Astrocyte (in vitro differentiated cells and primary cell): ENCODE results near the gene ING1. TPM values are rescaled to one million over a fixed set of nuclear protein-coding genes. Genes with fewer than 3 reads are reported as not detected.

Source experiments
- DNase-seq: peaks from one replicate; pipeline ENCODE4 v3.0.0-alpha.2; 2010; ENCODE audit warnings: low read depth
- FAIRE-seq: peaks from 2 replicates; lab custom pipeline; 2011; peaks lifted over from hg19 to GRCh38; lab: Jason Lieb, UNC
- H2AFZ ChIP-seq: 2 replicates; pipeline ENCODE4 v1.6.0; 2012; ENCODE audit warnings: low read depth, low read length, inconsistent platforms
- H3K27ac ChIP-seq: 2 replicates; pipeline ENCODE4 v1.5.1; 2011; ENCODE audit warnings: low read depth, low read length, inconsistent platforms
- H3K27me3 ChIP-seq: 2 replicates; pipeline ENCODE4 v1.6.0; 2011; ENCODE audit warnings: low read length, inconsistent platforms; ENCODE audit not compliant: insufficient read depth
- H3K36me3 ChIP-seq: 2 replicates; pipeline ENCODE4 v1.5.1; 2011; ENCODE audit warnings: low read length, inconsistent platforms; ENCODE audit not compliant: insufficient read depth
- H3K4me1 ChIP-seq: 2 replicates; pipeline ENCODE4 v1.5.1; 2011; ENCODE audit warnings: low read length, inconsistent platforms; ENCODE audit not compliant: insufficient read depth
- H3K4me2 ChIP-seq: 2 replicates; pipeline ENCODE4 v1.6.0; 2012; ENCODE audit warnings: low read length, inconsistent platforms
- H3K4me3 ChIP-seq: 2 replicates; pipeline ENCODE4 v1.5.1; 2011; ENCODE audit warnings: low read depth, mild to moderate bottlenecking, low read length, inconsistent platforms; ENCODE audit not compliant: insufficient read depth
- H3K79me2 ChIP-seq: 2 replicates; pipeline ENCODE4 v1.6.0; 2012; ENCODE audit warnings: mild to moderate bottlenecking, low read length, inconsistent platforms; ENCODE audit not compliant: insufficient read depth
- H3K9ac ChIP-seq: 2 replicates; pipeline ENCODE4 v1.6.0; 2012; ENCODE audit warnings: mild to moderate bottlenecking, low read length, inconsistent platforms
- H3K9me3 ChIP-seq: 2 replicates; pipeline ENCODE4 v1.5.1; 2012; ENCODE audit warnings: low read depth, mild to moderate bottlenecking, low read length, inconsistent platforms; ENCODE audit not compliant: insufficient read depth
- H4K20me1 ChIP-seq: 2 replicates; pipeline ENCODE4 v1.6.0; 2012; ENCODE audit warnings: low read length, inconsistent platforms; ENCODE audit not compliant: insufficient read depth
- H3K27ac Mint-ChIP-seq: one replicate; pipeline ENCODE4 v1.8.0; 2021; ENCODE audit warnings: mild to moderate bottlenecking, mixed read lengths; ENCODE audit not compliant: unreplicated experiment
- H3K27me3 Mint-ChIP-seq: one replicate; pipeline ENCODE4 v1.8.0; 2021; ENCODE audit warnings: low read depth, mixed read lengths; ENCODE audit not compliant: unreplicated experiment
- H3K36me3 Mint-ChIP-seq: one replicate; pipeline ENCODE4 v1.8.0; 2021; ENCODE audit warnings: low read depth, mixed read lengths; ENCODE audit not compliant: unreplicated experiment
- H3K4me1 Mint-ChIP-seq: one replicate; pipeline ENCODE4 v1.8.0; 2021; ENCODE audit warnings: low read depth, mixed read lengths; ENCODE audit not compliant: unreplicated experiment
- H3K4me3 Mint-ChIP-seq: one replicate; pipeline ENCODE4 v1.8.0; 2021; ENCODE audit warnings: mild to moderate bottlenecking, moderate library complexity, mixed read lengths; ENCODE audit not compliant: unreplicated experiment
- H3K9me3 Mint-ChIP-seq: one replicate; pipeline ENCODE4 v1.8.0; 2021; ENCODE audit warnings: mild to moderate bottlenecking, mixed read lengths; ENCODE audit not compliant: unreplicated experiment
- CTCF ChIP-seq: IDR thresholded peaks from 2 replicates; pipeline ENCODE4 v1.5.1; 2011; ENCODE audit warnings: low read depth, mild to moderate bottlenecking, inconsistent platforms, low read length, moderate library complexity; ENCODE audit not compliant: insufficient read depth
- EZH2 ChIP-seq: IDR thresholded peaks from 2 replicates; pipeline ENCODE4 v1.6.1; 2012; ENCODE audit warnings: mild to moderate bottlenecking, low read length, inconsistent platforms; ENCODE audit not compliant: insufficient read depth
- total RNA-seq: library from RNA; stranded (reverse); gene quantifications from 2 replicates; pipeline ENCODE4 v1.2.1, GENCODE V29; 2021

The ING1 gene
- total RNA-seq, 1 donor from 2014 or later = 11.8 TPM

GRCh38 chr13:110713981-110714796, 689 bp downstream of the ING1 start:
- H3K36me3 ChIP-seq = no peaks in the 10 kb centered on the region

GRCh38 chr13:110714797-110715394, 1.4 kb downstream of the ING1 start:
- peaks cover 2% of the 10 kb centered on the region for H3K36me3 ChIP-seq
- peaks cover 20% of the 10 kb centered on the region for H3K4me1 ChIP-seq
- Mint-ChIP-seq H3K27me3 (no peaks in the 10 kb centered on the region), H3K36me3 (no peaks in the 10 kb centered on the region), H3K9me3 (no peaks in the 10 kb centered on the region), H3K27ac (peak overlapping the region; percentile 96), H3K4me3 (peak overlapping the region; percentile 96), H3K4me1 (peaks cover 6% of the 10 kb centered on the region)
- no peak for FAIRE-seq
- no peaks in the 10 kb centered on the region for H3K9me3 ChIP-seq
- peak overlapping the region; percentile 98 for H3K4me2 ChIP-seq
- H3K9ac ChIP-seq = peak overlapping the region; percentile 98
- no peak overlapping the region for H2AFZ ChIP-seq
- no peak for TF ChIP-seq CTCF
- no peak for TF ChIP-seq EZH2
- no peaks in the 10 kb centered on the region for H3K27me3 ChIP-seq
- peak overlapping the region; percentile 79 for H3K4me3 ChIP-seq
- peaks cover 60% of the 10 kb centered on the region for H3K79me2 ChIP-seq
- peaks cover 37% of the 10 kb centered on the region for H4K20me1 ChIP-seq
- H3K27ac ChIP-seq = peak overlapping the region; percentile 99
- DNase-seq = no peak

More at GRCh38 chr13:110713981-110714796, 689 bp downstream of the ING1 start:
- TF ChIP-seq CTCF = no peak
- TF ChIP-seq EZH2 = no peak
- Mint-ChIP-seq H3K9me3 (no peaks in the 10 kb centered on the region), H3K4me3 (peak overlapping the region; percentile 96), H3K4me1 (peaks cover 6% of the 10 kb centered on the region), H3K27ac (peak overlapping the region; percentile 18), H3K36me3 (no peaks in the 10 kb centered on the region), H3K27me3 (no peaks in the 10 kb centered on the region)
- Histone ChIP-seq H3K4me3 (peak overlapping the region; percentile 79), H3K27me3 (no peaks in the 10 kb centered on the region), H3K4me2 (peak overlapping the region; percentile 98), H3K4me1 (peaks cover 20% of the 10 kb centered on the region), H3K9ac (peak overlapping the region; percentile 98), H4K20me1 (peaks cover 31% of the 10 kb centered on the region), H3K27ac (peak overlapping the region; percentile 99), H2AFZ (peak overlapping the region; percentile 64), H3K79me2 (peaks cover 53% of the 10 kb centered on the region), H3K9me3 (no peaks in the 10 kb centered on the region)
- DNase-seq (no peak), FAIRE-seq (no peak)
